Measurements from ENCODE around the gene TNS1. TPM values are rescaled to one million over a fixed set of nuclear protein-coding genes. Genes with fewer than 3 reads are reported as not detected.

TNS1 gene
- total RNA-seq, 1 experiment from 2014 or later = 0.49 TPM

DNA sequence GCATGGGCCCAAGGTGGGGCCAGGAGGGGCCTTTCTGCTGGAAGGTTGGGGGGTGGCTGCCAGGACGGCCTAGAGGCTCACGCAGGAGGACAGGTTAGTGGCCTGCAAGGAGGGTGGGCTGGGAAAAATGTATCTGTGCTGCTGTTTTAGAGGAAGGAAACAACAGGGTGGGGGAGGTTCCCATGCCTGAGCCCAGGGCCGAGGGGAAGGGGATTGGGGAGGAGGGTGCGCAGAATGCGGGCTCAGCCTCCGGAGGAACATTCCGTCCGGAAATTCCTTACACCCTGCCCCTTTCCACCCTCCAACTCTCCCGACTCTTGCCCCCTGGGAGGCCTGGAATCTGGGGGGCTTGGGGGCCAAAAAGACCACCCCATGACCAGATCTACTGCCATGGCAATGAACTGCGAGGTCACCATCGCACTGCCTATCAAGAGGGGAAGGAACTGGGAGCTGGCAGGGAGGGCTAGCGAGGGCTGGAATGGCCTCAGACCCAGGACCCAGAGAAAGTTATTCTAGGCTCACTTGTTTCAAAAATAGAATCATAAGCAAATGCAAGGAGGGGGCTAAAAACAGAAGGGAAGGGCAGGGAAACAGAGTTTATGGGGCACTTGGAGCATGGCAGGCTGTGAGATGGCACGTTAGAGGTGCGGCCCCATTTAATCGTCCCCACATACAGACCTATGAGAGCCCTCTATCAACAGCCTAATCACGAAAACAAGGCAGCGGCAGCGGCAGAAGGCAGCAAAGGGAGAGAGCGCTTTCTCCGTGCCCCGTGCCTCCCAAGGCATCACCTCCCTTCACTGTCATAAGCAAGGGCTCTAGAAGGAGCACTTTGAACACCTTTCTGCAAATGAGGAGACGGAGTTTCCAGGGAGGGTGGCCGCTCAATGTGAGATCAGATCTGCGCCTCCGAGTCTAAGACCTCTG lies 90.4 kb downstream of the TNS1 start:
- no peak for ATAC-seq

DNA sequence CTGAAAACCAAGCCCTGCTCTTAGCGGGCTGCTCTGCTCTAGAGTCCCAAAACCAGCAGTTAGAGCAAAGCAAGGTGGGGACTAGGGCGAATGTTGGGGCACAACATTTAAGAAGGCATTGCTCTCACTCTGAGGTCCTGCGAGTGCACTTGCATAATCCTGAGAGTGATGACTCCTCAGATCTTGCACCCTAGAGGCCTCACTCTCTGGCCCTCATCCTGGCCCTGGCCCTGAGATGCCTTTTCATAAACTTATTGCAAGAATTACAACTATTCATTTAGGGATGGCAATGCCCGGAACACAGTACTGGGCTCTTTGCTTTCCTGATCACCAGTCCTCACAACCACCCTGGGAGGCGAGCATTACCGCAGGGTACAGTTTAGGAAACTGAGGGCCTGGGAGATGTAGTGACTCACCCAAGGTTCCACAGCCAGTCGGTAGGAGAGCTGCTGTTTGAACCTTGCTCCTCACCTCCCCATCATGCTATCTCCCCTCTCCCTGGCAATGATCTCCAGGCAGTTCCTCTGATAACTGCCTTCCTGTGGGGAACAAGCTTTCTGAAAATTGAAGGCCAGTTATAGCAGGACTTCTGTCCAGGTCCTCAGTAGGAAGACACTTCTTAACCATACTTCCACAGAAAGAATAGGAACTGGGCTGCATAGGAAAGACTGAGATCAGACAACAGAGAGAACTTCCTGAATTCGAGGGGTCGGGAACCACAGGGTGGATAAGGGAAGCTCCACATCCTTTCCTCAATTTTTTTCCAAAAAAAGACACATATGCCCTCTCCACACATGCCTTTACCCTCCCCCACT lies 91.3 kb downstream of the TNS1 start:
- no peak for ATAC-seq
- CTCF ChIA-PET = no interaction called here
- BruUV-seq (replicated peaks) = no TSS peak

More for the DNA sequence above, 90.4 kb downstream of the TNS1 start:
- Histone ChIP-seq H3K4me3 (ENCODE audit: low read depth in 2 of 2, low read length in 2 of 2) (no peak overlapping the region), H3K4me1 (ENCODE audit: control insufficient read depth, insufficient read depth, low read length) (no peaks in the 10 kb centered on the region), H3K36me3 (ENCODE audit: control insufficient read depth, insufficient read depth, low read length) (no peaks in the 10 kb centered on the region), H3K27ac (ENCODE audit: low read length) (no peak overlapping the region), H3K27me3 (ENCODE audit: control insufficient read depth, insufficient read depth, low read length) (peaks cover 2% of the 10 kb centered on the region; the same call in 1 of the 2 replicates), H3K9me3 (ENCODE audit: control insufficient read depth, insufficient read depth, low read depth, low read length) (no peaks in the 10 kb centered on the region)
- intact Hi-C loops (cut with micrococcal nuclease; ENCODE audit: unreplicated experiment) = no loop called here
- CTCF ChIA-PET = no interaction called here
- no TSS peak for BruUV-seq (replicated peaks)
- POLR2A ChIA-PET = no interaction called here
- TF ChIP-seq TCF7L2 (IDR thresholded peaks at IDR 0.05; ENCODE audit: low read depth, low read length) (no peak), SIN3A (IDR thresholded peaks at IDR 0.05; ENCODE audit: borderline replicate concordance, insufficient read depth, low read depth, low read length) (no peak), POLR2AphosphoS5 (IDR thresholded peaks at IDR 0.05; ENCODE audit: low read depth, low read length) (no peak)
- TF ChIP-seq, protein P1, sequence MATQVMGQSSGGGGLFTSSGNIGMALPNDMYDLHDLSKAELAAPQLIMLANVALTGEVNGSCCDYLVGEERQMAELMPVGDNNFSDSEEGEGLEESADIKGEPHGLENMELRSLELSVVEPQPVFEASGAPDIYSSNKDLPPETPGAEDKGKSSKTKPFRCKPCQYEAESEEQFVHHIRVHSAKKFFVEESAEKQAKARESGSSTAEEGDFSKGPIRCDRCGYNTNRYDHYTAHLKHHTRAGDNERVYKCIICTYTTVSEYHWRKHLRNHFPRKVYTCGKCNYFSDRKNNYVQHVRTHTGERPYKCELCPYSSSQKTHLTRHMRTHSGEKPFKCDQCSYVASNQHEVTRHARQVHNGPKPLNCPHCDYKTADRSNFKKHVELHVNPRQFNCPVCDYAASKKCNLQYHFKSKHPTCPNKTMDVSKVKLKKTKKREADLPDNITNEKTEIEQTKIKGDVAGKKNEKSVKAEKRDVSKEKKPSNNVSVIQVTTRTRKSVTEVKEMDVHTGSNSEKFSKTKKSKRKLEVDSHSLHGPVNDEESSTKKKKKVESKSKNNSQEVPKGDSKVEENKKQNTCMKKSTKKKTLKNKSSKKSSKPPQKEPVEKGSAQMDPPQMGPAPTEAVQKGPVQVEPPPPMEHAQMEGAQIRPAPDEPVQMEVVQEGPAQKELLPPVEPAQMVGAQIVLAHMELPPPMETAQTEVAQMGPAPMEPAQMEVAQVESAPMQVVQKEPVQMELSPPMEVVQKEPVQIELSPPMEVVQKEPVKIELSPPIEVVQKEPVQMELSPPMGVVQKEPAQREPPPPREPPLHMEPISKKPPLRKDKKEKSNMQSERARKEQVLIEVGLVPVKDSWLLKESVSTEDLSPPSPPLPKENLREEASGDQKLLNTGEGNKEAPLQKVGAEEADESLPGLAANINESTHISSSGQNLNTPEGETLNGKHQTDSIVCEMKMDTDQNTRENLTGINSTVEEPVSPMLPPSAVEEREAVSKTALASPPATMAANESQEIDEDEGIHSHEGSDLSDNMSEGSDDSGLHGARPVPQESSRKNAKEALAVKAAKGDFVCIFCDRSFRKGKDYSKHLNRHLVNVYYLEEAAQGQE (IDR thresholded peaks at IDR 0.05; ENCODE audit: insufficient read depth in 1 of 2, low read depth in 2 of 2, low read length in 1 of 2) = no peak
- TF ChIP-seq, protein P2, sequence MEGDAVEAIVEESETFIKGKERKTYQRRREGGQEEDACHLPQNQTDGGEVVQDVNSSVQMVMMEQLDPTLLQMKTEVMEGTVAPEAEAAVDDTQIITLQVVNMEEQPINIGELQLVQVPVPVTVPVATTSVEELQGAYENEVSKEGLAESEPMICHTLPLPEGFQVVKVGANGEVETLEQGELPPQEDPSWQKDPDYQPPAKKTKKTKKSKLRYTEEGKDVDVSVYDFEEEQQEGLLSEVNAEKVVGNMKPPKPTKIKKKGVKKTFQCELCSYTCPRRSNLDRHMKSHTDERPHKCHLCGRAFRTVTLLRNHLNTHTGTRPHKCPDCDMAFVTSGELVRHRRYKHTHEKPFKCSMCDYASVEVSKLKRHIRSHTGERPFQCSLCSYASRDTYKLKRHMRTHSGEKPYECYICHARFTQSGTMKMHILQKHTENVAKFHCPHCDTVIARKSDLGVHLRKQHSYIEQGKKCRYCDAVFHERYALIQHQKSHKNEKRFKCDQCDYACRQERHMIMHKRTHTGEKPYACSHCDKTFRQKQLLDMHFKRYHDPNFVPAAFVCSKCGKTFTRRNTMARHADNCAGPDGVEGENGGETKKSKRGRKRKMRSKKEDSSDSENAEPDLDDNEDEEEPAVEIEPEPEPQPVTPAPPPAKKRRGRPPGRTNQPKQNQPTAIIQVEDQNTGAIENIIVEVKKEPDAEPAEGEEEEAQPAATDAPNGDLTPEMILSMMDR (IDR thresholded peaks at IDR 0.05) = no peak
- no peak for DNase-seq (ENCODE audit: low read depth, low spot score)
- in situ Hi-C loops (cut with HindIII; ENCODE audit: low pct_unique_long_range_greater_than_20kb, low sequenced_read_pairs) = no loop called here

More for the DNA sequence above, 91.3 kb downstream of the TNS1 start:
- Histone ChIP-seq H3K4me1 (ENCODE audit: control insufficient read depth, insufficient read depth, low read length) (no peaks in the 10 kb centered on the region), H3K36me3 (ENCODE audit: control insufficient read depth, insufficient read depth, low read length) (no peaks in the 10 kb centered on the region), H3K9me3 (ENCODE audit: control insufficient read depth, insufficient read depth, low read depth, low read length) (no peaks in the 10 kb centered on the region), H3K4me3 (ENCODE audit: low read depth in 2 of 2, low read length in 2 of 2) (no peak overlapping the region), H3K27ac (ENCODE audit: low read length) (no peak overlapping the region), H3K27me3 (ENCODE audit: control insufficient read depth, insufficient read depth, low read length) (peaks cover 2% of the 10 kb centered on the region; the same call in 1 of the 2 replicates)
- in situ Hi-C loops (cut with HindIII; ENCODE audit: low pct_unique_long_range_greater_than_20kb, low sequenced_read_pairs) (no loop called here), intact Hi-C loops (cut with micrococcal nuclease; ENCODE audit: unreplicated experiment) (no loop called here)
- TF ChIP-seq POLR2AphosphoS5 (IDR thresholded peaks at IDR 0.05; ENCODE audit: low read depth, low read length) (no peak), SIN3A (IDR thresholded peaks at IDR 0.05; ENCODE audit: borderline replicate concordance, insufficient read depth, low read depth, low read length) (no peak), TCF7L2 (IDR thresholded peaks at IDR 0.05; ENCODE audit: low read depth, low read length) (no peak)
- TF ChIP-seq, protein P1 (IDR thresholded peaks at IDR 0.05; ENCODE audit: insufficient read depth in 1 of 2, low read depth in 2 of 2, low read length in 1 of 2) = no peak
- TF ChIP-seq, protein P2 (IDR thresholded peaks at IDR 0.05) = no peak
- DNase-seq (ENCODE audit: low read depth, low spot score) = no peak
- POLR2A ChIA-PET = no interaction called here

Measured in Panc1 (cell line).